CD4-positive, alpha-beta T cell treated with Interleukin-12 subunit alpha and Interleukin-12 subunit beta, for 1 hour (primary cell): ENCODE results near the gene GPATCH3.
"Not testable (repeated sequence)": the region's sequence is repeated elsewhere in the genome, so short reads cannot be mapped to it uniquely, and the experiment has no call there.

ENCODE experiments used
- DNase-seq: peaks from one replicate; pipeline ENCODE4 v3.0.0-alpha.2; 2020

GPATCH3 gene

GRCh38 chr1:26900001-26900814 is at the start of gene GPATCH3:
Gene GPATCH3, minus strand, starts transcription at chr1:26900467. Its CDS starts 25 bp downstream, at chr1:26900442.
- DNase-seq, result peak; percentile 91

DNA sequence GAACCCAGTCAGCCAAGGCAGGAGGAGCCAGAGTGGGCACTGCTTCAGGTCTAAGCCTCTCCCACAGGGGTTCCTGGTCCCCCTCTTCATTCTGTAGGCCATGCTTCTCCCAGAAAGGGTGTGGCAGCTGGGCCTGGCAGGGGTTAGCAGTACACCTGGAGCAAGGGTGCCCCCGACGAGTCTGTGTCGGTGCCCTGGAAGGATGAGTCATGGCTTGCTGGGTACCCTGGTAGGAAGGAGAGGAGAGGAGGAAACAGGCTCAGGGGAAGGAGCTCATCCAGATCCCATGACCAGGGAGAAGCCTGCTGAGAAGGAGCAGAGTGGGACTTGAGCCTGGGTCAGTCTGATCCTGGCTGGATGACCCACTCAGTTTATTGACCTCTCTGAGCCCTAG is 49.7 kb upstream of the GPATCH3 start:
- DNase-seq, result no peak

GRCh38 chr1:26949266-26949925 is 49.1 kb upstream of the GPATCH3 start:
- DNase-seq, result no peak

GRCh38 chr1:26948725-26949057 is 48.4 kb upstream of the GPATCH3 start:
- DNase-seq, result not testable (repeated sequence)

GRCh38 chr1:26946270-26946669 is 46.0 kb upstream of the GPATCH3 start:
- DNase-seq, result no peak

- DNase-seq, result no peak
Measured at GRCh38 chr1:26945728-26946127, 45.5 kb upstream of the GPATCH3 start.

- no peak for DNase-seq
Measured at GRCh38 chr1:26945138-26945537, 44.9 kb upstream of the GPATCH3 start.

DNA sequence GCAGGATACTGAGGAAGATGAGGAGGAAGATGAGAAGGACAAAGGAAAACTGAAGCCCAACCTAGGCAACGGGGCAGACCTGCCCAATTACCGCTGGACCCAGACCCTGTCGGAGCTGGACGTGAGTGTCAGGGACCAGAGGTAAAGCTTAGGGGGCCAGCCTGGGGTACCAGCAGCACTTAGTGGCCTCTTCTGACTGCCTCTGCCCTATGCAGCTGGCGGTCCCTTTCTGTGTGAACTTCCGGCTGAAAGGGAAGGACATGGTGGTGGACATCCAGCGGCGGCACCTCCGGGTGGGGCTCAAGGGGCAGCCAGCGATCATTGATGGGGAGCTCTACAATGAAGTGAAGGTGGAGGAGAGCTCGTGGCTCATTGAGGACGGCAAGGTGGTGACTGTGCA is 42.4 kb upstream of the GPATCH3 start:
- DNase-seq, result no peak

DNA sequence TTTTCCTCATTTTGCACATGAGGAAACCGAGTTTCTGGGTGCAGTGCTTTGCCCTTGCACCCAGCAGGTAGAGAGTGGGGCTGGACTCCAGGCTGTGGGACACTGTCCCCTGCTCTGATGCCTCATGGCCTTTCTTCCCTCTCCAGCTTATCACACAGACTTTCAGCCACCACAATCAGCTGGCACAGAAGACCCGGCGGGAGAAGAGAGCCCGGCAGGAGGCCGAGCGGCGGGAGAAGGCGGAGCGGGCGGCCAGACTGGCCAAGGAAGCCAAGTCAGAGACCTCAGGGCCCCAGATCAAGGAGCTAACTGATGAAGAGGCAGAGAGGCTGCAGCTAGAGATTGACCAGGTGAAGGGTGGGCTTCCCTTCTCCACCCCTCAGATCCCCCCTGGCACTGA is 41.0 kb upstream of the GPATCH3 start:
- DNase-seq, result no peak

GRCh38 chr1:26938659-26939025 is 38.4 kb upstream of the GPATCH3 start:
- no peak for DNase-seq

DNA sequence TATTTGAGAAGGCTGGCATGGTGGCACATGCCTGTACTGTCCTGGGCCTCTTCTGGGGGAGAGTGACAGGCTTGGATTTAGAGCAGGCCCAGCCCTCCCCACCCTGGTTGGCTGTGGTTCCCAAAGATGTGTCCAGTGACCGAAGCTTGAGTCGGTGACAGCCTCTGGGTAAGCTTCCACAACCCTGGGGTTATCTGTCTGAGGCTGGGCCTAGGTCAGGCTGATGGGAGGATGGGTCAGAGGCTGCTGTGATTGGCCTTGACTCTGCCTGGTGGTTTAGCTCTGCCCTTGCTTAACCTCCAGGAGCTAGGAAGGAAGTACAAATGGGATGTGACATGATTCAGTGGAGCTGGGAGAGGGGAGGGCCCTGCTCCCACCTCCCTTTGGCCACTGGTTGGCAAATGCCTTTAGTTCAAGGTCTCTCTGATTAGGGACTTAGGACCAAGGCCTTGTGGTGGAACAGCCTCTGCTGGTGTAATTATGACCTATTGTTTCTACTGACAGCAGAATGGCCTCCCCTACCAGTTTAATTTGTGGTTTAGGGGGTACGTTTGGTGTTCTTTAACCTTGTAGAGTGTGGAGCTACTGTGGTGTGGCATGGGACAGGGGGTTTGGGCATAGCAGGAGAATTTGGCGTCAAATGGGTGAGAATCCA is 37.9 kb upstream of the GPATCH3 start:
- no peak for DNase-seq

DNA sequence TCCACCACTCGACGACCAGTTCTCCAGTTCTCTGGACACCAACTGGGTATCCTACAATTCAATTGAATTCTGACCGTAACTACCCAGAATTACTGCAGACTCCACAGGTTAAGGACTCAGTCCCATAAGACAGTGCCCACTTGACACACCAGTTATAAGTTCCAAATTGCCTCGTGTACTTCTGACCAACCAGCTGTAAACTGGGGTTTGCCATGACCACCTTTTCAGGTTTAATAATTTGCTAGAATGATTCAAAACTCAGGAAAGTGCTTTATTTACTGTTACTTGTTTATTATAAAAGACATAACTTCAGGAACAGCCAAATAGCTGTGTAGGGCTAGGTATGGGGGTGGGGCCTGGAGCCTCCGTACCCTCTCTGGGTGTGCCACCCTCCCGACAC is 36.6 kb upstream of the GPATCH3 start:
- DNase-seq, result no peak

DNA sequence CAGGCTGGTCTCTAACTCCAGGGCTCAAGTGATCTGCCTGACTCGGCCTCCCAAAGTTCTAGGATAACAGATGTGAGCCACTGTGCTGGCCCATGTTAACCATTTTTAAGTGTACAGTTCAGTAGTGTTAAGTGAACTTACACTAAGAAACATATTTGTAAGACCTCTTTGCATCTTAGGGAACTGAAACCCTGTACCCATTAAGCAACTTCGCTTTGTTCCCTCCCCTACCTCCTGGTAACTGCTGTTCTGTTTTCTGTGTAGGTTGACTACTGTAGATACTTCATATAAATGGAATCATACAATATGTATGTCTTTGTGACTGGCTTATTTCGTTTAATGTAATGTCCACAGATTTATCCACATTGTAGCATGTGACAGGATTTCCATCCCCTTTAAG is 32.3 kb upstream of the GPATCH3 start:
- DNase-seq, result no peak

DNA sequence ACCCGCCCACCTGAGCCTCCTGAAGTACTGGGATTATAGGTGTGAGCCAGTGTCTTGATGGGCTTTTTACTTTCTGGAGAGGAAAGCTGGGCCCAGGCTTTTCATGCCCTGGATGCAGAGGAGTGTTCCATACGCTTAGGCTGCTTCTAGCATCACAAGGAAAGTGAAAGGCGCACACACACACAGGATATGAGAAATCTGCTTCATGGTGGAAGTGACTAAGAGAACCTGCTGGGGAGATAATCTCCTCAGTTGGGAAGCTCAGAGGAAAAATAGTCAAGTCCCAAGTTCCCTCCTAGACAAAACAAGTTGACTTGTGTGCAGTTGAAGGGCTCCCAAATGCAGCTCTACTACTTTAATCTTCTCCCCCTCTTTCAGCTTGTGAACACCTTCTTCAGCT is 23.4 kb upstream of the GPATCH3 start:
- DNase-seq, result no peak

GRCh38 chr1:26922901-26923300 is 22.6 kb upstream of the GPATCH3 start:
- no peak for DNase-seq

DNA sequence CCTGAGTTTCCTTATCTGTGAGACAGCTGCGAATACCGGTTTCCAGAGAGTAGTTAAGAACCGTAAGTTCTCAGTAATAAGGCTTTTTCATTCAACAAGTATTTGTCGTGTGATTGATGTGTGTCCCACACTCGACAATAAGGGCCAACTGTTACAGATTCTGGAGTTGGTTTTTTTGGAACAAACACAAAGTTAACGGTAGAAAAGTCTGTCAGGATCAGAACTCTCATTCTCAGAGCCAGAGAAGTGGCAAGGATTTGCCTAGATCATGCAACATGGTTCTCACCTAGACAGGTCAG is 22.1 kb upstream of the GPATCH3 start:
- DNase-seq, result no peak

DNA sequence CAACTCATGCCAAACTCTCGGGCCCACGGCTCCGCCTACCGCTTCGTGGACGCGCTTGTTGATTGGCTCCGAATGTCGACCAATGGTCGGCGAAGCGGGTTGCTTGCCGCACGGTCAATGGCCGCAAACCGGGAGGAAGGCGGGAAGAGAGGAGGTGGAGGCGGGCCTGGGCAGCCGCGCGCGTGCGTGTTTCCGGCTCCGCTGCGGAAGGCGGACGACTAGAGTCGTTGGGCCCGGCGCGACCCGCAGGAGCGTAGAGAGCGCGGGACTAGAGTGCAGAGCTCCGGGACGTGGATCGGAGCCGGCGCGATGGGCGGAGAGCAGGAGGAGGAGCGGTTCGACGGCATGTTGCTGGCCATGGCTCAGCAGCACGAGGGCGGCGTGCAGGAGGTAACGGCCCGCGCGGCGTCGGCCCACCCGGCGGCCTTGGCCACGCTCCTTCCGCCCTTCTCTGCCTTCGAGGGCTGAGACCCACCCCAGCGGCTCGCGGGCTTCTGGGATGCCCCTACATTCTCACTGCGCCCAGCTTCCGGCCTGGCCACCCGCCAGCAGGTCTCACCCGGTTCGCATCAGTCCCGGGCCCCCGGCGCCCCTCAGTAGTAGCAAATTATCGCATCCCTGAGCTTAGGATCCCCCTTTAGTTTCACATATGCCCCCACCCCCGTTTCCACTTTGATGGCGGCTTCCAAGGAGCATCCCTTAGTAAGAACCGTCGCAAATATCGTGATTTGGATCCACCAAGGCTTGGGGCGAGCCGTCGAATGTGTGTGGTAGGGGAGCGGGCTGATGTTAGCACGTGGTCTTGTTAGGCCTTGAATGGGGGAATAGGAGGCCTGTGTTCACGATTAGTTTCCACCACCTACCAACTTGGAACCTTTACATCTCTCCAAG is 21.5 kb upstream of the GPATCH3 start, which contains the start of gene NUDC:
Gene NUDC (plus strand): TSS at position 204 of the 891 bp plus-strand sequence. CDS start 106 bp downstream, at position 310.
- DNase-seq, result peak; percentile 97

DNA sequence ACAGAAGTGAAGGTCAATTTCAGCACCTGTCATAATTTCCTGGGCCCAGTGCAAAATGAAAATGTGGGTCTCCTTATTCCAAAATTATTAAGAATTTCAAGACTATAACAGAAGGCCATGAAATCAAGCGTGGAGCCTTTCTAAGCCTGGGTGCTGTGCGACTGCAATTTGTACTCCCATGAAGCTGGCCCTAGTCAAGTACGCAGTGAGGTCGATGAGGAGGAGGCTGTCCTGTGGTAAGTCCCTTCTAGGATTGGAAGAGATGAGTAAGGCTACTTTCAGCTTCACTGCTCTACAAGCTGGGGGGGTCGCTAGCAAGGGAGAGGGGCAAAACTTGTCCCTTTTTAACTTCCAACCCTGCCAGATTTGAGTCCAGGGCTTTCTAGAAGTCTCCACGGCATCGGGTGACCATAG is 20.9 kb upstream of the GPATCH3 start:
- no peak for DNase-seq

DNA sequence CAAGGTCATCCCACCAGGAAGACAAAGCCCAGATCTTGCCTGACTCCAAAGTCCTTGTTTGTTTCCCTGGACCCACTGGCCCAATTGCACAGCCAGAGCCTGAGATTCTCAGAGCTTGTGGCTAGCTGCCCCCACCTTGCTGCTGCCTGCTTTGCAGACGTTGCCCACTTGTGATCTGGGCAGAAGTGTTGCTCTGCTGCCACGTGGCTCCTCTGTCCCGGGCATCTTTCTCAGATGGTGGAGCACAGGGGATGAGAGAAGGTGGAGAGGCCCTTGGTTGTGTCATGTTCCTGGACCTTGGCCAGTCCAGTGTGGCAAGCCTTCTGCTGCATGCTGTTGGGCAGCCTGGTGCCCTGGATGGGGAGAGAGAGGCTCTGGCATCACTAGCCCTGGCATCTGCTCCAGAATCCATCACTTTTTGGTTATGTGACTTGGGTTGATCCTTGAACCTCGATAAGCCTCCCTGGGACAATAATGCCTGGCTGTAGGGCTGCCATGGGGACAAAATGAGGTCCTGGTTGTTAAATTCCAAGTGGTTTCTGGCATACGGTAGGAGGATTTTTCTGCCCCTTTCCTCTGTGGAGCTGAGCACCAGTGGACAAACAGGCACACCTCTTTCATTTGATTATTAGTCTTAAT is 15.1 kb upstream of the GPATCH3 start:
- DNase-seq, result no peak

DNA sequence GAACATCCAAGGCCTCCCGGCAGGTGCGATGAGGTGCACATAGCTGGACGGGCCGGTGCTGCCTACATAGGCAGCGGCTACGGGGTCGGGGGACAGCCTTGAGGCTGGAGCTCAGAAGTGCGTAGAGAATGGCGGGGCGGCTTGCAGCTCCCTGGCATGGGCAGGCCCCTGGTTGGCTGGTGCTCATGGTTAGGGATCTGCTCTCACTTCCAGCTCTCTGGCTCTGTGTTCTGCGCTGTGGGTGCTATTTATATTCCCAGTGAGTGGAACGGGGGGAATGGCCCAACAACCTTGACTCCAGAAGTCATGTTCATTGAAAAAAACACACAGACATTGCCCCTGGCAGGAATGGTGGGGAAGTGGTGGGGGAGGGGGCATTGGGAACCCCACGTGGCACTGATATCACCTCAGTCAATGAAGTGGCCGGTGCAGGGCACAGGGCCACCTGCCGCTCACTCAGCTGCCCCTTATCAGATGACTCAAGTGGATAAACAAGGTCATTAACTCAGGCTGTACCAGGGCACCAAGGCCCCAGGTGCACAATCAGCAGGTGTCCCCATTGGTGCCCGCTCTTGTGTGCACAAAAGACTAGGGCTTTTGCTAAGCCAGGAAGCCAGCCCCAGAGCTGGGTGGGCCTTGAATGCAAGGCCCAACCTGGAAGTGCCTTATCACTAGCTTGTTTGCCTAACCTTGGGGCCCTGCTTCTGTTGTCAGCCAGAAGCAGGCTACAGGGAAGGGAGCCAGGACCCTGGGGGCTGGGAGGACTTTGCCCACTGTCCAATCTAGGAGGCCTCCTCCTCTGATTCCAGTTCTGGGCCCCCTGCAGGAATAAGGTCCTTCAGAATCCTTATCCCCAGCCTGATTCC is 13.7 kb upstream of the GPATCH3 start, which contains the start of gene NR0B2:
Gene NR0B2 (minus strand): TSS at position 222 of the 866 bp plus-strand sequence. CDS start 35 bp downstream, at position 187.
- DNase-seq, result no peak

- no peak for DNase-seq
Measured at GRCh38 chr1:26913389-26913753, 13.1 kb upstream of the GPATCH3 start.

- no peak for DNase-seq
Measured at GRCh38 chr1:26912147-26912490, 11.9 kb upstream of the GPATCH3 start.
